H1 (cell line): ENCODE data around the gene MITF. TPM values are rescaled to one million over a fixed set of nuclear protein-coding genes. Genes with fewer than 3 reads are reported as not detected.

ENCODE experiments used
- CHD1 ChIP-seq: IDR thresholded peaks from 2 replicates; pipeline ENCODE4 v1.6.1; 2012; ENCODE audit warnings: low read depth, low read length, improper control_type of control experiment
- EGR1 ChIP-seq: IDR thresholded peaks from 2 replicates; pipeline ENCODE4 v1.6.1; 2011; ENCODE audit warnings: low read depth, low read length, borderline replicate concordance
- KDM4A ChIP-seq: IDR thresholded peaks from one replicate; pipeline ENCODE4 v1.7.1; 2012; ENCODE audit warnings: low read depth, mild to moderate bottlenecking, moderate library complexity, low read length, inconsistent platforms; ENCODE audit not compliant: severe bottlenecking
- RNF2 ChIP-seq: fragments of 200-900, 300-1000 bp; sonication (generic); IDR thresholded peaks from 2 replicates; pipeline ENCODE4 v1.7.1; 2016; ENCODE audit warnings: borderline replicate concordance, low read depth, mild to moderate bottlenecking, antibody characterized with exemption, low read length; ENCODE audit not compliant: poor library complexity, severe bottlenecking; ENCODE audit errors: missing control alignments
- SAP30 ChIP-seq: fragments of 300-600 bp; sonication (generic); IDR thresholded peaks from 2 replicates; pipeline ENCODE4 v1.7.1; 2012; ENCODE audit warnings: low read length, moderate library complexity, mild to moderate bottlenecking, inconsistent platforms; ENCODE audit not compliant: insufficient read depth, insufficient replicate concordance
- SIX5 ChIP-seq: IDR thresholded peaks from 2 replicates; pipeline ENCODE4 v1.6.1; 2011; ENCODE audit warnings: mild to moderate bottlenecking, low read depth, low read length
- SP2 ChIP-seq: IDR thresholded peaks from 2 replicates; pipeline ENCODE4 v1.6.1; 2012; ENCODE audit warnings: mild to moderate bottlenecking, low read length, inconsistent platforms
- SRF ChIP-seq: IDR thresholded peaks from 2 replicates; pipeline ENCODE4 v1.6.1; 2011; ENCODE audit warnings: mild to moderate bottlenecking, low read depth, low read length, moderate library complexity
- TEAD4 ChIP-seq: IDR thresholded peaks from 2 replicates; pipeline ENCODE4 v1.6.1; 2012; ENCODE audit warnings: low read depth, low read length, inconsistent platforms, mixed read lengths
- ZNF274 ChIP-seq: IDR thresholded peaks from 2 replicates; pipeline ENCODE4 v1.7.0; 2012; ENCODE audit warnings: low read length, borderline replicate concordance; ENCODE audit errors: extremely low read depth
- polyA plus RNA-seq, 7 experiments: library from polyadenylated mRNA; depleted of rRNA in 3 of 7; stranded (reverse) in 5 of 7; unstranded in 2 of 7; fragments of >200 nt in 5 of 7; fragments of 200-250 nt in 2 of 7; gene quantifications; 1 replicate in 5 of 7; 2 replicates in 1 of 7; 4 replicates in 1 of 7; pipeline versions ENCODE4 v1.2.1 to v1.2.3, GENCODE V29; 2011 to 2013; ENCODE audit warnings: missing spikeins in 2 of 7, mixed read lengths in 2 of 7
- total RNA-seq: library from RNA; stranded (reverse); fragmentation: NEBNext Ultra II Directional; extraction: Animal tissue kit (Norgen Biotek cat#: 25700); gene quantifications from 2 replicates; pipeline ENCODE4 v1.2.1, GENCODE V29; 2021
- TF ChIP-seq, protein P1 (sequence below): fragments of 300-600 bp; sonication (generic); IDR thresholded peaks from 2 replicates; pipeline ENCODE4 v1.7.1; 2012; ENCODE audit warnings: low read length, moderate library complexity, mild to moderate bottlenecking, inconsistent platforms; ENCODE audit not compliant: insufficient replicate concordance

Gene MITF
- total and polyA plus RNA-seq, 2 of the 8 experiments (the other 6 are each of a cell fraction or from before 2014, with no cell fraction given) = 0.53 to 1.4 TPM

DNA sequence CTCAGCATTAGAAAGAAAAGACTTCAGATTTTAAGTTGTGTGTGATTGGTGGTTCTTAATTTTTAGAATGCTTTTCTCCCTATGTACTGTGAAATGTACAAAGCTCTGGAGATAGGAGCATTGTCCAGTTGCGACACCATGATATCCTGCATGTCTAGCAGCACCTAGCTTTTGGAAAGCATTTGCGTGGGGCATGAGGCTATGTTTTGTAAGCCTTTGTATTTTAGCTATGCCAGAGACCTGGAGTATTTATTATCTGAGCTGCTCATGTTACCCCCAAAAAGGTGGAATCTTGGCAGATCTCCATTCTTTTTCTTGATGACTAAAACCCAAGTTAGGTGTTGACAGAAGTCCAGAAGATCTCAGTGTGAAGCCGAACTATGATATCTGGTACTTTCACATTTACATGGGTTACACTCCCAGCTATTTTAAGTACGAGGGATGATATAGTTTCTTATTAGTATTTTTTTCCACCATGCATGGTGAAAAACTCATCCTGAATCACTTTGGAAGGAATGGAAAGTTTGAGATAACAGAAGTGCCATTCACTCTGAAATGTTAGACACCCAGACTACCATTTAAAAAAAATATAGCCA lies 133.6 kb downstream of the MITF start (continued):
- TF ChIP-seq, protein P1, sequence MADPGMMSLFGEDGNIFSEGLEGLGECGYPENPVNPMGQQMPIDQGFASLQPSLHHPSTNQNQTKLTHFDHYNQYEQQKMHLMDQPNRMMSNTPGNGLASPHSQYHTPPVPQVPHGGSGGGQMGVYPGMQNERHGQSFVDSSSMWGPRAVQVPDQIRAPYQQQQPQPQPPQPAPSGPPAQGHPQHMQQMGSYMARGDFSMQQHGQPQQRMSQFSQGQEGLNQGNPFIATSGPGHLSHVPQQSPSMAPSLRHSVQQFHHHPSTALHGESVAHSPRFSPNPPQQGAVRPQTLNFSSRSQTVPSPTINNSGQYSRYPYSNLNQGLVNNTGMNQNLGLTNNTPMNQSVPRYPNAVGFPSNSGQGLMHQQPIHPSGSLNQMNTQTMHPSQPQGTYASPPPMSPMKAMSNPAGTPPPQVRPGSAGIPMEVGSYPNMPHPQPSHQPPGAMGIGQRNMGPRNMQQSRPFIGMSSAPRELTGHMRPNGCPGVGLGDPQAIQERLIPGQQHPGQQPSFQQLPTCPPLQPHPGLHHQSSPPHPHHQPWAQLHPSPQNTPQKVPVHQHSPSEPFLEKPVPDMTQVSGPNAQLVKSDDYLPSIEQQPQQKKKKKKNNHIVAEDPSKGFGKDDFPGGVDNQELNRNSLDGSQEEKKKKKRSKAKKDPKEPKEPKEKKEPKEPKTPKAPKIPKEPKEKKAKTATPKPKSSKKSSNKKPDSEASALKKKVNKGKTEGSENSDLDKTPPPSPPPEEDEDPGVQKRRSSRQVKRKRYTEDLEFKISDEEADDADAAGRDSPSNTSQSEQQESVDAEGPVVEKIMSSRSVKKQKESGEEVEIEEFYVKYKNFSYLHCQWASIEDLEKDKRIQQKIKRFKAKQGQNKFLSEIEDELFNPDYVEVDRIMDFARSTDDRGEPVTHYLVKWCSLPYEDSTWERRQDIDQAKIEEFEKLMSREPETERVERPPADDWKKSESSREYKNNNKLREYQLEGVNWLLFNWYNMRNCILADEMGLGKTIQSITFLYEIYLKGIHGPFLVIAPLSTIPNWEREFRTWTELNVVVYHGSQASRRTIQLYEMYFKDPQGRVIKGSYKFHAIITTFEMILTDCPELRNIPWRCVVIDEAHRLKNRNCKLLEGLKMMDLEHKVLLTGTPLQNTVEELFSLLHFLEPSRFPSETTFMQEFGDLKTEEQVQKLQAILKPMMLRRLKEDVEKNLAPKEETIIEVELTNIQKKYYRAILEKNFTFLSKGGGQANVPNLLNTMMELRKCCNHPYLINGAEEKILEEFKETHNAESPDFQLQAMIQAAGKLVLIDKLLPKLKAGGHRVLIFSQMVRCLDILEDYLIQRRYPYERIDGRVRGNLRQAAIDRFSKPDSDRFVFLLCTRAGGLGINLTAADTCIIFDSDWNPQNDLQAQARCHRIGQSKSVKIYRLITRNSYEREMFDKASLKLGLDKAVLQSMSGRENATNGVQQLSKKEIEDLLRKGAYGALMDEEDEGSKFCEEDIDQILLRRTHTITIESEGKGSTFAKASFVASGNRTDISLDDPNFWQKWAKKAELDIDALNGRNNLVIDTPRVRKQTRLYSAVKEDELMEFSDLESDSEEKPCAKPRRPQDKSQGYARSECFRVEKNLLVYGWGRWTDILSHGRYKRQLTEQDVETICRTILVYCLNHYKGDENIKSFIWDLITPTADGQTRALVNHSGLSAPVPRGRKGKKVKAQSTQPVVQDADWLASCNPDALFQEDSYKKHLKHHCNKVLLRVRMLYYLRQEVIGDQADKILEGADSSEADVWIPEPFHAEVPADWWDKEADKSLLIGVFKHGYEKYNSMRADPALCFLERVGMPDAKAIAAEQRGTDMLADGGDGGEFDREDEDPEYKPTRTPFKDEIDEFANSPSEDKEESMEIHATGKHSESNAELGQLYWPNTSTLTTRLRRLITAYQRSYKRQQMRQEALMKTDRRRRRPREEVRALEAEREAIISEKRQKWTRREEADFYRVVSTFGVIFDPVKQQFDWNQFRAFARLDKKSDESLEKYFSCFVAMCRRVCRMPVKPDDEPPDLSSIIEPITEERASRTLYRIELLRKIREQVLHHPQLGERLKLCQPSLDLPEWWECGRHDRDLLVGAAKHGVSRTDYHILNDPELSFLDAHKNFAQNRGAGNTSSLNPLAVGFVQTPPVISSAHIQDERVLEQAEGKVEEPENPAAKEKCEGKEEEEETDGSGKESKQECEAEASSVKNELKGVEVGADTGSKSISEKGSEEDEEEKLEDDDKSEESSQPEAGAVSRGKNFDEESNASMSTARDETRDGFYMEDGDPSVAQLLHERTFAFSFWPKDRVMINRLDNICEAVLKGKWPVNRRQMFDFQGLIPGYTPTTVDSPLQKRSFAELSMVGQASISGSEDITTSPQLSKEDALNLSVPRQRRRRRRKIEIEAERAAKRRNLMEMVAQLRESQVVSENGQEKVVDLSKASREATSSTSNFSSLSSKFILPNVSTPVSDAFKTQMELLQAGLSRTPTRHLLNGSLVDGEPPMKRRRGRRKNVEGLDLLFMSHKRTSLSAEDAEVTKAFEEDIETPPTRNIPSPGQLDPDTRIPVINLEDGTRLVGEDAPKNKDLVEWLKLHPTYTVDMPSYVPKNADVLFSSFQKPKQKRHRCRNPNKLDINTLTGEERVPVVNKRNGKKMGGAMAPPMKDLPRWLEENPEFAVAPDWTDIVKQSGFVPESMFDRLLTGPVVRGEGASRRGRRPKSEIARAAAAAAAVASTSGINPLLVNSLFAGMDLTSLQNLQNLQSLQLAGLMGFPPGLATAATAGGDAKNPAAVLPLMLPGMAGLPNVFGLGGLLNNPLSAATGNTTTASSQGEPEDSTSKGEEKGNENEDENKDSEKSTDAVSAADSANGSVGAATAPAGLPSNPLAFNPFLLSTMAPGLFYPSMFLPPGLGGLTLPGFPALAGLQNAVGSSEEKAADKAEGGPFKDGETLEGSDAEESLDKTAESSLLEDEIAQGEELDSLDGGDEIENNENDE = no peak
- TF ChIP-seq SIX5 = no peak
- TF ChIP-seq KDM4A = no peak
- no peak for TF ChIP-seq ZNF274
- no peak for TF ChIP-seq SAP30
- TF ChIP-seq CHD1 = no peak
- TF ChIP-seq SRF = no peak
- no peak for TF ChIP-seq TEAD4
- no peak for TF ChIP-seq RNF2
- no peak for TF ChIP-seq SP2
- TF ChIP-seq EGR1 = no peak
